SIG-M5 treated with dmso at 0.1 percent for 504 hours (cell line): ENCODE data around the gene RAD51B.

ENCODE experiments used
- DNase-seq: peaks from one replicate; lab custom pipeline; 2025; ENCODE audit not compliant: unreplicated experiment; lab: John Stamatoyannopoulos, UW

Gene RAD51B

GRCh38 chr14:68770051-68770450 is 950.5 kb downstream of the RAD51B start:
- DNase-seq: no peak

DNA sequence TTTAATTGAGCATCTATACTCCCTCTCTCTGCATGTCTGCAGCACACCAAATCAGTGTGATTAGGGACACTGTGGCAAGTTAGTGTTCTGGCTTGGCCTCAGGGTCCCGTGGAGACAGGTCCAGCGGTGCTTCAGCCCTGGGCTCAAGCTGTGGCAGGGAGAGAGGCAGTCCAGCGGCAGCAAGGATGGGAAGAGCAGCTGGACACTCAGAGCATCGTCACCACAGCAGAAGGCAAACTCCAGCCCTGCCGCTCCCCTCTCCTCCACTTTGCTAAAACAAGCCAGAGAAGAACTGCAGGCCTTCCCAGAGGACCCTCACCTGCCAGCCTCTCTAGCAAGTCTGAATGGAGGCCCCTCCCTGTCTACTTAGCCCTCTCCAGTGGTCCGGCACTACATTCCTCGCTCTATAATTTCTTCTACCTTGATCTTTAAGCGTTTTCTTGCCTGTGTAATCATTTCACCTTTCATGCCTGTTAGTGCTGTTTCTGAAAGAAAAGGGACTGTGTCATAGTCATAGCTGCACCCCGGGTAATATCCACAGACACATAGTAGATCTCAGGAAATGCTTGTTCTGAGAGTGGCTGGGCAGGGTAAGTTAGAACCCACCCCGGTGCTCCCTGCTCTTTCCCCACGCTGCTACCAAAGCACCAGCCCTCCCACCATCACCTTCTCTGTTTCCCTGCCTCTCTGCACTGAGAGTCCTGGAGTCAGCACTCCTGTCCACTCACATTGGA is 951.1 kb downstream of the RAD51B start:
- no peak for DNase-seq

DNA sequence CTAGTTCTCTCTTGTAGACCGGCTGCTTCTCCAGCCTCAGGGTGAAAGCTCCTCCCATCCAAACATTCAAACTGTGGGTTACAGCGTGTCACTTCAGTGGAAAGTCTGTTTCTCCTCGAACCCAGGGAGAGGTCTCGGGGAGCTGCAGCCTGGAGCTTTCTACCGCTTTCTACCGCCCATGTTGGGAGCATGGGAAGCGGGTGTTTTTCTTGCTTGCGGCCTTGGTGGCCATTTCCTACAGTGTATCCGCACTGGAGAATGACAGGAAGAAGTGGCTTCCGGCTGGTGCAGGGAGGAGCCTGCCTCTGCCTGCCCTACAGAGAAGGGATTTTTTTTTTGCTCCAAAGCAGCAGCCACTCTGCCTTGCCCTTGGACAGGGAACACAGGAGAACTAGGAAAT is 952.1 kb downstream of the RAD51B start:
- no peak for DNase-seq

DNA sequence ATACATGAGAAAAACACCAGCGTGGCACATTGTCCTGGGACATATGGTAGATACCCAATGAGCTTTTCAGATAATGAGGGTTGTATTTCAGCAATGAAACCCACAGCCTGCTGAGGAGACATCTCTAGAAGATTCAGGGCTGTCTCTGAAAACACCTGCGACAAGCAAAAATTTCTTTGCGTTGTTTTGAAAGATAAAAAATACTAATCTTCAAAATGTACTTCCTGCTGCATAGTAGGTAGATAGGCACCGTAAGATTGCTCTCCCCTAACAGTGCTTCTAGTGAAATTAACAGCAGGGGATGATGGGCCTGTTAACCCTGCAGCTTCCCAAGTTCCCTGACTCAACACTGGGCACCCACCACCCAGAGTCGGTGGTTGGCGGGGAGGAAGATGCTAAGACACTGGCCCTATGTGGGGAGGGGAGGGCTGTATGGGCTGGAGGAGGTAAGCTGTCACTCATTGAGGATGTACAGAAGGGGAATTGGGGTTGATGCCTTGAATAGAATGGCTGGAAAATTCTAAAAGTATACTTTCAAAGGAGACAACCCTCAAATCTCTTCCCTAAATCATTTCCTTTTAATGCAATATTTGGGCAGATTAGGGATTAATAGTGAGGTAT is 953.3 kb downstream of the RAD51B start:
- no peak for DNase-seq

- DNase-seq: peak; percentile 58
Observed at GRCh38 chr14:68774771-68775613, 955.4 kb downstream of the RAD51B start.

GRCh38 chr14:68775614-68776126 is 956.1 kb downstream of the RAD51B start:
- peak; percentile 12 for DNase-seq

DNA sequence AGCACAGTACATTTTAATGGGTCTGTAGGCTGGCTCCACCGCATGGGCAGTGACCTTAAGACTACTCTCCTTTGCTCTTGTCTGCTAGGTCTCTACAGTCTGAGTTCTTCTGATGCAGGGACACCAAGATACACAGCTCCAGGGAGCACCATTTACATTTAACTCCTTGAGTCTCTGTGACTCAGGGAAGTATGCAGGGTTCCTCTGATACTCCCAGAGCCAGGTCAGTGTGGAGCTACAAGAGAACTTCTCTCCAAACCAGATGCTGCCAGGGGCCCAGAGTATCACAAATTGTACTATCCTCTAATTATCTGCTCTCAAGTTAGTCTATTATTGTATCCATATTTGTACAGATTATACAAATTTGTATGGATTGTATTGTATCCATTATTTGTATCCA is 958.1 kb downstream of the RAD51B start:
- no peak for DNase-seq
